ENCODE data around the gene MANSC4. TPM values are rescaled to one million over a fixed set of nuclear protein-coding genes. Genes with fewer than 3 reads are reported as not detected.

Gene MANSC4
- total RNA-seq, 1 donor, result not detected

DNA sequence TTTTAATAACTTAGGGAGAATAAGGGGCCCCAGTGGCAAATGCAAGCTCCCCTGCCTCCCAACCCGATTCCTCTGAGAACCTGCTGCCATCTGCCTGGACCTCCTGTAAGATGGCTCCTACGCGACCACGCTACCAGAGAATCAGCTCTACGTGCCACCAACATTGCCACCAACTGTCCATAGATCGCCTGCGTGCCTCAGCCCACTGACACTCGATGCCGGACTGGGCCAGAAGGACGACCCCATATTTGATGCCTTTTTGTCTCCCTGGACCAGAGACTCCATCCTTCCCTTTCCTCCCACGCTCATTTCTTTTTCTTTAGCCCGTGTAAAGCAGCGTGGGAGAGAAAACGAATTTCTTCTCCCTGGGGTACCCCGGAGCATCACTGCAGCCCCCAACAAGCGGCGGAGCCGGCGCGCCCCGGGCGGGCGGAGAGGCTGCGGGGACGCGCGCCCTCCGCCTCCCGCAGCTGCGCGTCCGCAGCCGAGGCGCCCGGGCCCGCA, 568 bp downstream of the MANSC4 start:
- peak overlapping the region; percentile 89 for H3K4me3 ChIP-seq (ENCODE audit: low read depth, low read length)
- TF ChIP-seq, protein P1, sequence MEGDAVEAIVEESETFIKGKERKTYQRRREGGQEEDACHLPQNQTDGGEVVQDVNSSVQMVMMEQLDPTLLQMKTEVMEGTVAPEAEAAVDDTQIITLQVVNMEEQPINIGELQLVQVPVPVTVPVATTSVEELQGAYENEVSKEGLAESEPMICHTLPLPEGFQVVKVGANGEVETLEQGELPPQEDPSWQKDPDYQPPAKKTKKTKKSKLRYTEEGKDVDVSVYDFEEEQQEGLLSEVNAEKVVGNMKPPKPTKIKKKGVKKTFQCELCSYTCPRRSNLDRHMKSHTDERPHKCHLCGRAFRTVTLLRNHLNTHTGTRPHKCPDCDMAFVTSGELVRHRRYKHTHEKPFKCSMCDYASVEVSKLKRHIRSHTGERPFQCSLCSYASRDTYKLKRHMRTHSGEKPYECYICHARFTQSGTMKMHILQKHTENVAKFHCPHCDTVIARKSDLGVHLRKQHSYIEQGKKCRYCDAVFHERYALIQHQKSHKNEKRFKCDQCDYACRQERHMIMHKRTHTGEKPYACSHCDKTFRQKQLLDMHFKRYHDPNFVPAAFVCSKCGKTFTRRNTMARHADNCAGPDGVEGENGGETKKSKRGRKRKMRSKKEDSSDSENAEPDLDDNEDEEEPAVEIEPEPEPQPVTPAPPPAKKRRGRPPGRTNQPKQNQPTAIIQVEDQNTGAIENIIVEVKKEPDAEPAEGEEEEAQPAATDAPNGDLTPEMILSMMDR (IDR thresholded peaks at IDR 0.05; ENCODE audit: insufficient read depth, low read length), result no peak
- DNase-seq (ENCODE audit: low read depth), result peak; percentile 21

DNA sequence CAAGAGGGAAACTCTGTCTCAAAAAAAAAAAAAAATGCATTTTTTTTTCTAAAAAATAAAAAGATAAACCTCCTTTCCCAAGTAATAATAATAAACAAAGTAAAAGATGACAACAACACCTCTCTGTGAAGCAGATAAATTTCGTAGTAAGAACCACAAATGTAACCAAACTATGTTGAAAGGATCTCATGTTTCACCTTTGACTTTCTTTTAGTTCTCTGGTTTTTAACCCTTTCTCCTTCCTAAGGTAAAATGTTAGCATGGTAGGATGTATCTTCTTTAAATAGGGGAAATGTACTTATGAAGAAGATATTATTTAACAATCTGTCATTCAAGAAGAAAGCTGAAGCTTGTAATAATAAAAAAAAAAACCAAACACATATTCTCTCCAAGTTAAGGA, 1.8 kb downstream of the MANSC4 start:
- H3K4me3 ChIP-seq (ENCODE audit: low read depth, low read length), result no peak overlapping the region
- TF ChIP-seq, protein P1 (IDR thresholded peaks at IDR 0.05; ENCODE audit: insufficient read depth, low read length), result no peak
- DNase-seq (ENCODE audit: low read depth), result no peak

DNA sequence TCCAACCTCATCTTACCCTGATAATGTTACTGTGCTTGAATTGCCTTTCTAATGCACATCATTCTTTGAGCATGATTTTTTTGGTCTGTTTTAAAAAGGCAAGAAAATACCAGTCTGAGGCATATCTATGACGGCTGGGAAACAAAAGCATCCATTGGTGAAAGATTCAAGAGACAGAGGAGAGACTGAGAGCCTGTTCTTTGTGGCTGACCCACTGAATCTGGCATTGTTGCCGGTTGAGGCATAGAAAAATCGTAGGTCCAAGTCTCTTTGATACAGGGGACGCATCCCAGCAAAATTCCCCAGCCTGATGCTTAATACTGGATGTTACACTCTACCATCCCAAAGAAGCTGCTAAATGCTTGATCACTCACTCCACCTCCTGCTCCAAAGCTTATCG, 2.9 kb downstream of the MANSC4 start:
- no peak overlapping the region for H3K4me3 ChIP-seq (ENCODE audit: low read depth, low read length)
- DNase-seq (ENCODE audit: low read depth), result no peak
- TF ChIP-seq, protein P1 (IDR thresholded peaks at IDR 0.05; ENCODE audit: insufficient read depth, low read length), result no peak

GRCh38 chr12:27772328-27773049, 7.5 kb downstream of the MANSC4 start:
- H3K4me3 ChIP-seq (ENCODE audit: low read depth, low read length), result no peak overlapping the region
- TF ChIP-seq, protein P1 (IDR thresholded peaks at IDR 0.05; ENCODE audit: insufficient read depth, low read length), result no peak
- DNase-seq (ENCODE audit: low read depth), result no peak

DNA sequence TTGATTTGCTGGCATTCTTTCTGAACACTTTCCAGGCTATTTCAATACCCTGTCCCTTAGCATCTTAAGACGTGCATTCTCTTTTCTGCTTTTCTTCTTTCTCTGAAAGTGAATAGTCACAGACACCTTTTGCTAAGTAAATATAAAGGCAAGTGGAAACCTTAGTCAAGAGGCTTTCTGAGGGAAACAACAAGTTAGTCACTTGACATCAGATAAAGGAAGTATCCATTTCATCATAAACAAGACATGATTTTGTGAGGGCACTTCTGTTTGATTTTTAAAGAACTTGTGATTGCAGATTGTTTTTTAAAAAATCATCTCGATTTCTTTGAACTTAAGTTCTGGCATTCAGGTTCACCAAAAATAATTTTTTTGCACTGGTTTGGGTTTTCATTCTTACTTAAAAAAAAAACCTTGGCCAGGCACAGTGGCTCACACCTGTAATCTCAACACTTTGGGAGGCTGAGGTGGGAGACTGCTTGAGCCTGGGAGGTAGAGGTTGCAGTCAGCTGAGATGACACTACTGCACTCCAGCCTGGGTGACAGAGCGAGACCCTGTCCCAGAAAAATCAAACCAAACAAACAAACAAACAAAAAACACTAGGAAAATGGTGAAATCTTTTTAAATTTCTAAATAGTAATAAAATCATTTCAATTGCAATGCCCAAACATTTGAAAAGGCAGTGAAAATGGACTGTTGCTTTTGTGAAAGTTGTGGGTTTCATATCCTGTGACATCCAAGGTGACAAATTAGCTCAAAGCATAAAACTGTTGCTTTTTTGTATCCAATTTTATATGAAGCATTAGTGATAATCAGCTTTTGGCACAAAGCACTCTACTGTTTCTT, 8.3 kb downstream of the MANSC4 start:
- no peak overlapping the region for H3K4me3 ChIP-seq (ENCODE audit: low read depth, low read length)
- no peak for DNase-seq (ENCODE audit: low read depth)
- TF ChIP-seq, protein P1 (IDR thresholded peaks at IDR 0.05; ENCODE audit: insufficient read depth, low read length), result no peak

GRCh38 chr12:27769142-27769673, 10.8 kb downstream of the MANSC4 start:
- DNase-seq (ENCODE audit: low read depth), result no peak
- TF ChIP-seq, protein P1 (IDR thresholded peaks at IDR 0.05; ENCODE audit: insufficient read depth, low read length), result no peak
- no peak overlapping the region for H3K4me3 ChIP-seq (ENCODE audit: low read depth, low read length)

Measured in fibroblast of the aortic adventitia (primary cell).